Transverse colon (tissue), 4 donors: ENCODE measurements around the gene ACVR2B. TPM values are rescaled to one million over a fixed set of nuclear protein-coding genes. Genes with fewer than 3 reads are reported as not detected.

ENCODE experiments used
- DNase-seq: peaks from one replicate; pipeline ENCODE4 v3.0.0-alpha.2; 2019
- H3K27ac ChIP-seq, 4 donors: fragments of 200-600 bp; sonication (generic); 2 replicates each; pipeline ENCODE4 v1.5.1; 2016 to 2018; ENCODE audit warnings: inconsistent platforms in 4 of 4
- H3K27me3 ChIP-seq: fragments of 200-600 bp; sonication (generic); 2 replicates; pipeline ENCODE4 v1.5.1; 2017; ENCODE audit warnings: inconsistent platforms
- H3K36me3 ChIP-seq, 4 donors: fragments of 200-600 bp; sonication (generic); 2 replicates each; pipeline ENCODE4 v1.5.1; 2017 to 2019; ENCODE audit warnings: inconsistent platforms in 4 of 4
- H3K4me1 ChIP-seq, 4 donors: fragments of 200-600 bp; sonication (generic); 2 replicates each; pipeline ENCODE4 v1.5.1; 2017 to 2020; ENCODE audit warnings: inconsistent platforms in 4 of 4
- H3K4me3 ChIP-seq, 4 donors: fragments of 200-600 bp; sonication (generic); 1 replicate in 1 of 4; 2 replicates in 3 of 4; pipeline versions ENCODE4 v1.5.1 to v1.6.1; 2017 to 2019; ENCODE audit warnings: inconsistent platforms in 4 of 4
- H3K9me3 ChIP-seq, 2 donors: fragments of 200-600 bp; sonication (generic); 2 replicates each; pipeline ENCODE4 v1.5.1; 2017 to 2019; ENCODE audit warnings: inconsistent platforms in 2 of 2
- CTCF ChIP-seq, 5 experiments: fragments of 200-600 bp in 3 of 5; fragments of 450-650 bp in 2 of 5; sonication (generic) in 3 of 5; IDR thresholded peaks; 1 replicate in 2 of 5; 2 replicates in 3 of 5; pipeline ENCODE4 v1.5.1; 2016 to 2017; ENCODE audit warnings: antibody characterized with exemption in 5 of 5, inconsistent platforms in 3 of 5, mild to moderate bottlenecking in 2 of 5, moderate library complexity in 1 of 5
- EP300 ChIP-seq: sonication (generic); formaldehyde crosslinking; IDR thresholded peaks from one replicate; pipeline ENCODE4 v1.6.1; 2017; ENCODE audit warnings: antibody characterized with exemption, low read depth
- POLR2A ChIP-seq: fragments of 450-650 bp; IDR thresholded peaks from one replicate; pipeline ENCODE4 v1.6.1; 2016; ENCODE audit warnings: antibody characterized with exemption, mild to moderate bottlenecking, moderate library complexity
- POLR2AphosphoS5 ChIP-seq, 3 donors: sonication (generic); formaldehyde crosslinking; IDR thresholded peaks; one replicate each; pipeline ENCODE4 v1.6.1; 2016; ENCODE audit warnings: antibody characterized with exemption in 3 of 3
- WGBS, 2 donors: methylation state at CpG; one replicate each; pipeline ENCODE4 v1.1.5; 2018; ENCODE audit warnings: low coverage in 1 of 2; 5-methylcytosine and 5-hydroxymethylcytosine counted together
- in situ Hi-C, 4 donors: fragments of 200-750 bp; cut with MboI; loops; one replicate each; pipeline versions ENCODE4 v1.15.0 to v1.15.1; 2017; ENCODE audit warnings: low sequenced_read_pairs in 3 of 4, low pct_ligation_motif_present in 1 of 4, low pct_unique_long_range_greater_than_20kb in 1 of 4
- intact Hi-C: fragments of 100-400 bp; cut with DNase I; formaldehyde crosslinking; loops from one replicate; pipeline ENCODE4 v1.15.1; 2023; ENCODE audit warnings: low total_unique reads
- total RNA-seq, 4 donors: library from RNA; depleted of rRNA; stranded (reverse); fragments of >200 nt; gene quantifications; one replicate each; pipeline ENCODE4 v1.1.0, GENCODE V29; 2016

Gene ACVR2B
- total RNA-seq, 4 donors from 2014 or later = 5.9 to 12.3 (median 8.7) TPM

- Histone ChIP-seq H3K27ac (no peak overlapping the region), H3K4me1 (peaks cover 0 to 6% (median 2%) of the 10 kb centered on the region in 4 donors), H3K9me3 (no peaks in the 10 kb centered on the region), H3K27me3 (no peaks in the 10 kb centered on the region), H3K36me3 (peaks cover 0 to 25% (median 7%) of the 10 kb centered on the region in 4 donors), H3K4me3 (no peak overlapping the region)
- 91% methylated on average over 12 of the region's 15 CpGs; no CpG with 5 or more reads in 1 of the 2 donors for WGBS, 2 donors
- TF ChIP-seq CTCF (IDR thresholded peaks at IDR 0.05) (no peak), EP300 (no peak), POLR2AphosphoS5 (IDR thresholded peaks at IDR 0.05) (no peak), POLR2A (no peak)
- intact Hi-C loops (loop anchor here (5.0 kb wide), 1 partner anchor 131 kb away; the partner anchor contains the start of gene XYLB), in situ Hi-C loops (loop anchor here in 2 of 4 donors (10.0 to 25.0 kb wide), 3 partner anchors 133 to 366 kb away; partner anchors contain the start of genes ACAA1 (in 1 of the 2), MYD88 (in 1 of the 2) and XYLB (in 1 of the 2))
- DNase-seq = no peak
Measured at GRCh38 chr3:38477839-38478450, 24.3 kb downstream of the ACVR2B start.

DNA sequence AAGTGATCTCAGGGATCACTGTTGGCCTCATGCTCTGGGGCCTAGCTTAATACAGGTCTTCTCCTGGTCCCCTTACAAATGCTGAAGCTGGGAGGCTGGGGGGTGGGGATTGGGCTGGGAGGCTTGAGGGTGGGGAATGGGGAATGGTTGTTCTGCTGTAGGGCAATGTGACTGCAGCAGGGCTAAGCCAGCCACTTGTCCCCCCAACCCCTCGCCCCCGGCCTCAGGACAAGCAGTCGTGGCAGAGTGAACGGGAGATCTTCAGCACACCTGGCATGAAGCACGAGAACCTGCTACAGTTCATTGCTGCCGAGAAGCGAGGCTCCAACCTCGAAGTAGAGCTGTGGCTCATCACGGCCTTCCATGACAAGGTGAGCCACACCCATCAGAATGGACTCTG is 25.2 kb downstream of the ACVR2B start:
- H3K27ac ChIP-seq = no peak overlapping the region
- no peak overlapping the region for H3K4me3 ChIP-seq
- intact Hi-C loops (loop anchor here (5.0 kb wide), 1 partner anchor 132 kb away; the partner anchor contains the start of gene XYLB), in situ Hi-C loops (loop anchor here in 2 of 4 donors (10.0 to 25.0 kb wide), 3 partner anchors 134 to 367 kb away; partner anchors contain the start of genes ACAA1 (in 1 of the 2), MYD88 (in 1 of the 2) and XYLB (in 1 of the 2))
- no peaks in the 10 kb centered on the region for H3K27me3 ChIP-seq
- TF ChIP-seq POLR2A (no peak), CTCF (IDR thresholded peaks at IDR 0.05) (no peak), POLR2AphosphoS5 (IDR thresholded peaks at IDR 0.05) (no peak), EP300 (no peak)
- peaks cover 0 to 26% (median 11%) of the 10 kb centered on the region in 4 donors for H3K36me3 ChIP-seq
- no peak for DNase-seq
- H3K4me1 ChIP-seq = no peaks in the 10 kb centered on the region
- WGBS, 2 donors = 88% methylated on average over 9 of the region's 9 CpGs; no CpG with 5 or more reads in 1 of the 2 donors
- H3K9me3 ChIP-seq = no peaks in the 10 kb centered on the region

DNA sequence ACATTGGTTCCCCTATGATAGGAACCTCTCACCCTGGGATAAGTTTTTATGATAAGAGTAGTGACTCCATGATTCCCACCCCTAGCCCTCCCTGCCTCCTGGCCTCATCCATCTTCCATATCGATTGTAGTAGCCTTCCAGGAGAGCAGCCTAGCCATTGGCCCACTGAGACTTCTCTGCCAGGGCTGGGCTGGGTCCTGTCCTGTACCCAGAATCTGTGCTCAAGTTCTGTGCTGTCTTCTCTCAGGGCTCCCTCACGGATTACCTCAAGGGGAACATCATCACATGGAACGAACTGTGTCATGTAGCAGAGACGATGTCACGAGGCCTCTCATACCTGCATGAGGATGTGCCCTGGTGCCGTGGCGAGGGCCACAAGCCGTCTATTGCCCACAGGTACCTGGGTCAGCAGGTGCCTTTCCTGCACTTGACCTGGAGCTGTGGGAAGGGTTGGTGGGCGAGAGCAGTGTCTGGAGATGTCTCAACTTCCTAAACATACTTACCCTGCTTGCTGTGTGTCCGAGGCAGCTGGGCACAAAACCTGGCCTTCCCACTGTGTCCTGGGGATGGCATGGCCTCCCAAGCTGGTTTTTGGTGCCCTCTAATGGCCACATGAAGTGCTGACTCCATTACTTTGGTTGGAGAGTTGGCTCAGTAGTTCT is 25.9 kb downstream of the ACVR2B start:
- Histone ChIP-seq H3K4me1 (no peaks in the 10 kb centered on the region), H3K27ac (no peak overlapping the region), H3K9me3 (no peaks in the 10 kb centered on the region), H3K36me3 (peaks cover 0 to 26% (median 11%) of the 10 kb centered on the region in 4 donors), H3K4me3 (no peak overlapping the region), H3K27me3 (no peaks in the 10 kb centered on the region)
- peak; percentile 77 to 86 (median 81) for TF ChIP-seq CTCF (IDR thresholded peaks at IDR 0.05)
- no peak for TF ChIP-seq POLR2A
- peak; percentile 68 for DNase-seq
- in situ Hi-C loops = loop anchor here (5.0 to 25.0 kb wide), 4 partner anchors 132 to 367 kb away; partner anchors contain the start of genes XYLB (in 4 of the 4), ACAA1 (in 1 of the 4) and MYD88 (in 1 of the 4)
- intact Hi-C loops = loop anchor here (5.0 kb wide), 1 partner anchor 132 kb away; the partner anchor contains the start of gene XYLB
- 69% methylated on average over 10 of the region's 10 CpGs; no CpG with 5 or more reads in 1 of the 2 donors for WGBS, 2 donors

- WGBS, 2 donors = 69 to 70% methylated on average over 2 to 3 of the region's 3 CpGs
- DNase-seq = no peak
- in situ Hi-C loops = loop anchor here (5.0 to 25.0 kb wide), 4 partner anchors 133 to 368 kb away; partner anchors contain the start of genes XYLB (in 3 of the 4), ACAA1 (in 1 of the 4) and MYD88 (in 1 of the 4)
- TF ChIP-seq POLR2AphosphoS5 (IDR thresholded peaks at IDR 0.05) = no peak
- TF ChIP-seq EP300 = no peak
- TF ChIP-seq CTCF (IDR thresholded peaks at IDR 0.05) = peak in 1 of 5 experiments; percentile 35
- no peak for TF ChIP-seq POLR2A
- intact Hi-C loops = no loop called here
- no peaks in the 10 kb centered on the region for H3K4me1 ChIP-seq
- no peaks in the 10 kb centered on the region for H3K9me3 ChIP-seq
- no peak overlapping the region for H3K4me3 ChIP-seq
- peaks cover 0 to 26% (median 11%) of the 10 kb centered on the region in 4 donors for H3K36me3 ChIP-seq
- H3K27ac ChIP-seq = no peak overlapping the region
- no peaks in the 10 kb centered on the region for H3K27me3 ChIP-seq
Measured at GRCh38 chr3:38480093-38480445, 26.4 kb downstream of the ACVR2B start.
